A549 treated with RU486 at 1 μM for 4 hours (cell line): ENCODE data around the gene MAST2. TPM values are rescaled to one million over a fixed set of nuclear protein-coding genes. Genes with fewer than 3 reads are reported as not detected.

ENCODE experiments used
- total RNA-seq: library from RNA; stranded (reverse); fragments of 200-300 nt; extraction: Qiagen RNA extraction; gene quantifications from 5 replicates; pipeline ENCODE4 v1.2.3, GENCODE V29; 2022; ENCODE audit warnings: low read depth

The MAST2 gene
- 16.8 to 22.4 TPM (median 19.8 TPM) in 5 replicates for total RNA-seq

DNA sequence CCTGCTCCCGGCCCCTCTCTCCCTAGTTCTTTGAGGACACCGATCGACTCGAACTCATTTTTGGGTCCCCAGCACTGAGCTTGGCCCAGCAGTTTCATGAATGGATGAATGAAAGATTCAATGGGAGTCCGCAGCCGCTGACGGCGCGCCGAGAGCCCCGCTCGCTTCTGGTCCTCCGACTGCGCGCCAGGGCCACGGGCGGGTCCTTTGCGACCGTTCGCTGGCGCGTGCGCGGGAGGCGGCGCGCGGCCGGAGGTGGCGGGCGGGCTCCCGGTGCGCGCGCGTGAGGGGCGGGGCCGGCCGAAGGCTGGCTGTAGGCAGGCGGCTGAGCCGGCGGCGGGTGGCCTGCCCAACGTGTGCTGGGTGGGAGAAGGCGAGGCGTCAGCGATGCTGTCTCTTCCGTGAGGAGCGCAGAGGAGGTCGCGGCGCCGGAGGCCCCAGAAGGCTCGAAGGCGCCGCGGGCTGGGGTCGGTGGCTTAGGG lies at the start of gene MAST2:
Gene MAST2, plus strand, starts transcription at position 314 of the 482 bp plus-strand sequence. CDS start 284 bp downstream, outside the sequence.

Other genes with a start within 250 kb of the MAST2 start
- gene NASP, start 219.6 kb upstream of the MAST2 start, total RNA-seq = 115 to 165 TPM (median 133 TPM) in 5 replicates
- gene CCDC17, start 179.6 kb upstream of the MAST2 start, total RNA-seq = 0.15 to 0.54 TPM (median 0.32 TPM) in 5 replicates
- 32.5 to 42.1 TPM (median 36.3 TPM) in 5 replicates for gene GPBP1L1, start 117.1 kb upstream of the MAST2 start, total RNA-seq
- 16.2 to 24.0 TPM (median 20.1 TPM) in 5 replicates for gene TMEM69, start 115.4 kb upstream of the MAST2 start, total RNA-seq
- 3.2 to 4.8 TPM (median 4.3 TPM) in 5 replicates for gene IPP, start 53.0 kb upstream of the MAST2 start, total RNA-seq